ENCODE results near the gene C1orf21.

DNA sequence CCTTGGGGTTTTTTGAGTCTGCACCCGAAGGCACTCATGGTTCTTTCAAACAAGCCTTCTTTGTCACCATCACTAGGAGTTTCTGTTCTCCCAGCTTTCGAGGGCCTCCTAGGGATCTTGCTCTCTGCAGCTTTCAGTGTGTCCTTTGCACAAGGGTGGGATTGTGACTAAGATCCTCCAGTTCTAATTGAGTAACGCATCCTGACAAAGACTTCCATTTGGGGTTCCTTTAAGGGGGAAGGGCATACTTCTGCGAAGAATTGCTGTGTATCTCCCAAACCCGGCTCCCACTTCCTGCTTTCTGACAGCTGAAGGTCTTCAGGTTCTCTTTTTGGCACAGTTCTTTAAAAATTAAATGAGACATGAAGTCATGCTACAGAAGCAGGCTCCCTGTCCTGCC is 228.5 kb downstream of the C1orf21 start:
- TF ChIP-seq POLR2A (IDR thresholded peaks at IDR 0.05; ENCODE audit: low read length) (no peak), GATA1 (IDR thresholded peaks at IDR 0.05; ENCODE audit: low read depth, low read length) (no peak)
